PC-3 (cell line): Measurements from ENCODE around the gene KDELR1.

ENCODE experiments used
- EZH2phosphoT487 ChIP-seq: fragments of 300-600 bp; sonication (generic); IDR thresholded peaks from 2 replicates; pipeline ENCODE4 v1.6.1; 2018; ENCODE audit warnings: mild to moderate bottlenecking, antibody characterized with exemption, low read length, borderline replicate concordance
- TF ChIP-seq, protein P1 (sequence below): fragments of 300-600 bp; sonication (generic); conservative IDR thresholded peaks from 2 replicates; pipeline ENCODE4 v1.5.1; 2017; ENCODE audit warnings: antibody characterized with exemption, low read depth, mild to moderate bottlenecking, low read length

DNA sequence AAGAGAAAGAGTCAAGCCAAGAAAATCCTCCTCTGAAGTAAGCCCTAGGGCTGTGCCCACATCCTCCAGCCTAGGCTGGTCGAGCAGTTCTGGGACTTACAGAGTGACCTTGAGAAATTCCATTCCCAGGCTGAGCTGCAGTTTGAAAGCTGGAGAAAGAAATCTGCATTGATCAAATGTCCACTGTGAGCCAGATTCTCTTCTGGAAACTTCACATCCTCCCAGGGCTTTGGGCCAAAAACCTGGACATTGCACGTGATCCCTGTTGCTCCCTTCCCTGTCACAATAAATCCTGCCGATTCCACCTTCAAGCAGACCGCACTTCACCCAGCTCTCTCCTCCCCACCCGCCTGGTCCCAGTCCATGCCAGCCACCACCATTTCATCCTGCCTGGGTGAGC lies 43.3 kb downstream of the KDELR1 start:
- no peak for TF ChIP-seq EZH2phosphoT487
- TF ChIP-seq, protein P1, sequence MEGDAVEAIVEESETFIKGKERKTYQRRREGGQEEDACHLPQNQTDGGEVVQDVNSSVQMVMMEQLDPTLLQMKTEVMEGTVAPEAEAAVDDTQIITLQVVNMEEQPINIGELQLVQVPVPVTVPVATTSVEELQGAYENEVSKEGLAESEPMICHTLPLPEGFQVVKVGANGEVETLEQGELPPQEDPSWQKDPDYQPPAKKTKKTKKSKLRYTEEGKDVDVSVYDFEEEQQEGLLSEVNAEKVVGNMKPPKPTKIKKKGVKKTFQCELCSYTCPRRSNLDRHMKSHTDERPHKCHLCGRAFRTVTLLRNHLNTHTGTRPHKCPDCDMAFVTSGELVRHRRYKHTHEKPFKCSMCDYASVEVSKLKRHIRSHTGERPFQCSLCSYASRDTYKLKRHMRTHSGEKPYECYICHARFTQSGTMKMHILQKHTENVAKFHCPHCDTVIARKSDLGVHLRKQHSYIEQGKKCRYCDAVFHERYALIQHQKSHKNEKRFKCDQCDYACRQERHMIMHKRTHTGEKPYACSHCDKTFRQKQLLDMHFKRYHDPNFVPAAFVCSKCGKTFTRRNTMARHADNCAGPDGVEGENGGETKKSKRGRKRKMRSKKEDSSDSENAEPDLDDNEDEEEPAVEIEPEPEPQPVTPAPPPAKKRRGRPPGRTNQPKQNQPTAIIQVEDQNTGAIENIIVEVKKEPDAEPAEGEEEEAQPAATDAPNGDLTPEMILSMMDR, result no peak
